ENCODE data around the gene ARHGEF4.

The ARHGEF4 gene

GRCh38 chr2:131056204-131056931 lies 219.7 kb downstream of the ARHGEF4 start:
- no peak for TF ChIP-seq ZNF384 (IDR thresholded peaks at IDR 0.05)
- DNase-seq (ENCODE audit: extremely low spot score) = no peak
- ChIA-PET POLR2A (no interaction called here), CTCF (no interaction called here)

- ChIA-PET CTCF (no interaction called here), POLR2A (no interaction called here)
- TF ChIP-seq BHLHE40 (IDR thresholded peaks at IDR 0.05; ENCODE audit: borderline replicate concordance) (no peak), ZNF384 (IDR thresholded peaks at IDR 0.05) (no peak), LEF1 (IDR thresholded peaks at IDR 0.05; ENCODE audit: borderline replicate concordance) (no peak), TARDBP (IDR thresholded peaks at IDR 0.05) (no peak), NFRKB (IDR thresholded peaks at IDR 0.05) (no peak), PKNOX1 (IDR thresholded peaks at IDR 0.05) (no peak)
- DNase-seq (ENCODE audit: extremely low spot score) = no peak
Observed at GRCh38 chr2:131056932-131057287, 220.2 kb downstream of the ARHGEF4 start.

- DNase-seq (ENCODE audit: extremely low spot score) = no peak
- TF ChIP-seq FOXM1 (IDR thresholded peaks at IDR 0.05; ENCODE audit: borderline replicate concordance) (no peak), CTBP1 (IDR thresholded peaks at IDR 0.05; ENCODE audit: borderline replicate concordance) (no peak), ZNF384 (IDR thresholded peaks at IDR 0.05) (no peak), SP1 (IDR thresholded peaks at IDR 0.05) (no peak), ELF4 (IDR thresholded peaks at IDR 0.05) (no peak), HDGF (IDR thresholded peaks at IDR 0.05; ENCODE audit: borderline replicate concordance) (no peak)
- CTCF ChIA-PET = no interaction called here
- POLR2A ChIA-PET = no interaction called here
Observed at GRCh38 chr2:131058214-131058843, 221.6 kb downstream of the ARHGEF4 start.

GRCh38 chr2:131058920-131059319 lies 222.2 kb downstream of the ARHGEF4 start:
- DNase-seq (ENCODE audit: extremely low spot score) = no peak
- TF ChIP-seq TARDBP (IDR thresholded peaks at IDR 0.05) (no peak), CTBP1 (IDR thresholded peaks at IDR 0.05; ENCODE audit: borderline replicate concordance) (no peak), ELF4 (IDR thresholded peaks at IDR 0.05) (no peak), FOXM1 (IDR thresholded peaks at IDR 0.05; ENCODE audit: borderline replicate concordance) (no peak), NFRKB (IDR thresholded peaks at IDR 0.05) (no peak), L3MBTL2 (conservative IDR thresholded peaks at IDR 0.05) (no peak), FOXK2 (IDR thresholded peaks at IDR 0.05) (no peak), BHLHE40 (IDR thresholded peaks at IDR 0.05; ENCODE audit: borderline replicate concordance) (no peak), PKNOX1 (IDR thresholded peaks at IDR 0.05) (no peak), LEF1 (IDR thresholded peaks at IDR 0.05; ENCODE audit: borderline replicate concordance) (no peak), SUZ12 (IDR thresholded peaks at IDR 0.05) (no peak), FOXA1 (IDR thresholded peaks at IDR 0.05) (no peak), ARNT (IDR thresholded peaks at IDR 0.05) (no peak), HDGF (IDR thresholded peaks at IDR 0.05; ENCODE audit: borderline replicate concordance) (no peak), SP1 (IDR thresholded peaks at IDR 0.05) (no peak), ZNF384 (IDR thresholded peaks at IDR 0.05) (no peak)
- ChIA-PET CTCF (no interaction called here), POLR2A (interaction anchor here (1.4 kb wide), 1 partner anchor 34 kb away, joined by 3 read pairs; the partner anchor contains the start of gene FAM168B)

- CTCF ChIA-PET = no interaction called here
- no peak for DNase-seq (ENCODE audit: extremely low spot score)
- TF ChIP-seq FOXM1 (IDR thresholded peaks at IDR 0.05; ENCODE audit: borderline replicate concordance) (no peak), FOXA1 (IDR thresholded peaks at IDR 0.05) (no peak), FOXK2 (IDR thresholded peaks at IDR 0.05) (no peak), SP1 (IDR thresholded peaks at IDR 0.05) (no peak), ARNT (IDR thresholded peaks at IDR 0.05) (no peak)
- POLR2A ChIA-PET = no interaction called here
Observed at GRCh38 chr2:131063501-131064283, 227.0 kb downstream of the ARHGEF4 start.

- CTCF ChIA-PET = no interaction called here
- POLR2A ChIA-PET = interaction anchor here (1.2 kb wide), 1 partner anchor 20 kb away, joined by 3 read pairs; no protein-coding TSS in a partner anchor
Observed at GRCh38 chr2:131064589-131065512, 228.1 kb downstream of the ARHGEF4 start.

More at GRCh38 chr2:131064589-131065512, 228.1 kb downstream of the ARHGEF4 start:
- no peak for TF ChIP-seq PKNOX1 (IDR thresholded peaks at IDR 0.05)
- no peak for TF ChIP-seq SP1 (IDR thresholded peaks at IDR 0.05)
- TF ChIP-seq ARNT (IDR thresholded peaks at IDR 0.05) = no peak
- TF ChIP-seq ZNF384 (IDR thresholded peaks at IDR 0.05) = no peak
- TF ChIP-seq CTBP1 (IDR thresholded peaks at IDR 0.05; ENCODE audit: borderline replicate concordance) = no peak
- TF ChIP-seq TARDBP (IDR thresholded peaks at IDR 0.05) = no peak
- no peak for TF ChIP-seq L3MBTL2 (conservative IDR thresholded peaks at IDR 0.05)
- TF ChIP-seq LEF1 (IDR thresholded peaks at IDR 0.05; ENCODE audit: borderline replicate concordance) = no peak
- no peak for TF ChIP-seq FOXM1 (IDR thresholded peaks at IDR 0.05; ENCODE audit: borderline replicate concordance)
- no peak for TF ChIP-seq BHLHE40 (IDR thresholded peaks at IDR 0.05; ENCODE audit: borderline replicate concordance)
- no peak for TF ChIP-seq FOXK2 (IDR thresholded peaks at IDR 0.05)
- TF ChIP-seq HDGF (IDR thresholded peaks at IDR 0.05; ENCODE audit: borderline replicate concordance) = no peak
- no peak for DNase-seq (ENCODE audit: extremely low spot score)

Measured in HEK293T (cell line).